HL-60/S4 (cell line): ENCODE data around the gene PRDX6.
"Not testable (repeated sequence)": the region's sequence is repeated elsewhere in the genome, so short reads cannot be mapped to it uniquely, and the experiment has no call there.

Experiments used
- in situ Hi-C: fragments of 300-500 bp; cut with MboI; formaldehyde crosslinking; loops from 2 replicates; pipeline ENCODE4 v1.14.3; 2022; ENCODE audit warnings: low sequenced_read_pairs

PRDX6 gene

DNA sequence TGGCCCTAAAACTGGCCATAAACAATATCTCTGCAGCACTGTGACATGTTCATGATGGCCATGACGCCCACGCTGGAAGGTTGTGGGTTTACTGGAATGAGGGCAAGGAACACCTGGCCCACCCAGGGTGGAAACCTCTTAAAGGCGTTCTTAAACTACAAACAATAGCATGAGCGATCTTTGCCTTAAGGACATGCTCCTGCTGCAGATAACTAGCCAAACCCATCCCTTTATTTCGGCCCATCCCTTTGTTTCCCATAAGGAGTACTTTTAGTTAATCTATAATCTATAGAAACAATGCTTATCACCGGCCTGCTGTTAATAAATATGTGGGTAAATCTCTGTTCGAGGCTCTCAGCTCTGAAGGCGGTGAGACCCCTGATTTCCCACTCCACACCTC lies 16.0 kb downstream of the PRDX6 start:
- in situ Hi-C loops: not testable (repeated sequence)

DNA sequence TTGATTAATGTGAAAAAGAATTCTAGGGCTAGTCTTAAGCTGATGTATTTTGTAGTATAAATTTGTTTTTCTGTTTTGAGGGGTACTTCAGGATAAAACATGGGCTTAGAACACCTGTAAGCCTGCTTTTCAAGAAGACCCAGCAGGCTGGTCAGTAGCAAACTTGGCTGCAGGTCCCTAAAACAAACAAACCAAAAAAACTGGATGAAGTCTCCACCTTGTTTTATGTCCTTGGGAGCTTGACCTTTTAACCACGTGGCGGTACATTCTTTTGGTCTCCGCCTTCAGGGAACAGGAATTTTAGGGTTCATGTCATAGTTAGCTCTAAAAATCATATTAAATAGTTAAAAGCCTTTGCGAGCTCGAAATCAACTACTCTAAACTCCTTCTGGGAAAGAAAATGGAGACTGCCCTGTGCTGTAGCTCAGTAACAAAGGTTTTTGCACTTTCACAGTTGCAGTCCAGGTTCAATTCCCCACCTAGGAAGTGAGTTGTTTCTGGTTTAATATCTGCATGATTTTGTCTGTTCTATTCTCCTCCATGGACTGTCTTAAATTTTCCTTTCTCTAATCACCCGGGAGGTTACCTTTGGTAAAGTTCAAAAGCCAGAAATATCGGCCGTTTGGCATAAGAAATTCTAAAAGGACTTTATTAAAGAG lies 18.6 kb downstream of the PRDX6 start:
- in situ Hi-C loops: no loop called here

GRCh38 chr1:173496757-173497320 lies 19.7 kb downstream of the PRDX6 start:
- in situ Hi-C loops: no loop called here

DNA sequence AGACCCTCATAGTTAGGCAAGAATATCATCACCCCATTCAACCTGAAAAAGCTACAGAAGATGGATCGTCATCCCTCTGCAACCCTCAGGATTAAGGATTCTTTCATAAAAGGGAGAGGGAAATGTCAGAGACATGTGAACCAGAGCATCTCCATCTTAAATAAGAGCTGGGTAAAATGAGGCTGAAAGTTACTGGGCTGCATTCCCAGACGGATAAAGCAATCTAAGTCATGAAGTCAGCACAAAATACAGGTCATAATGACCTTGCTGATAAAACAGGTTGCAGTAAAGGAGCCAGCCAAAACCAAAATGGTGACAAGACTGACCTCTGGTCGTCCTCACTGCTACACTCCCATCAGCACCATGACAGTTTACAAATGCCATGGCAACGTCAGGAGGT lies 22.6 kb downstream of the PRDX6 start:
- in situ Hi-C loops: no loop called here

DNA sequence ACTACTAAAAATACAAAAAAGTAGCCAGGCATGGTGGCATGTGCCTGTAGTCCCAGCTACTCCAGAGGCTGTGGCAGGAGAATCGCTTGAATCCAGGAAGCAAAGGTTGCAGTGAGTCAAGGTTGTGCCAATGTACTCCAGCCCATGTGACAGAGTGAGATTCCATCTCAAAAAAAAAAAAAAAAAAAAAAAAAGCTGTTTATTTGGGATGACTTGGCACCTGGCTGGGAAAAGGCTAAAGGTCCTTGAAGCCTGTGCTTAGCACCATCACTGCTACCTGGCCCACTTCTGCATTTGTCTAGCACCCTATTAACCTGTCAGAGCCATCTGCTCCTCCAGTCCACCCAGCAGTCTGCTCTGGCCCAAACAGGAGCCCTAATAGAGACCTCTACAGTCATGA lies 25.0 kb downstream of the PRDX6 start:
- in situ Hi-C loops: no loop called here

GRCh38 chr1:173503391-173503790 lies 26.3 kb downstream of the PRDX6 start:
- in situ Hi-C loops: no loop called here

DNA sequence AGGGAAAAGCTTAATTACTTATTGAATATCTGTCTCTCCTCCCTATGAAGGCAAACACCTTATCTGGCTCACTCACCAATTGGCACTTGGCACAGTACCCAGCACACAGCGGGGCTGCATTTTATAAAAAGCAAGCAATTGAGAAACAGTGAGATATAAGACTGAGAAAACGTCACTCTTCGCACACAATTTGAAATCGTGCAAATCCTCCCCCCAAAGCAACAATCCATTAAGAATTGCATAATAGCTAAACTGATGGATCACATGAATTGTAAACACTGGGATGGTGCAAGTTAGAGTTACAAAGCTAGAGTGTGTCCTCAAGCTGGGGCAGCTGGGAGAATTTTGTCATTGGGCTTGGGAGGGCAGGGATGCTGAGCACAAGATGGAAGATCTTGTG lies 27.1 kb downstream of the PRDX6 start:
- in situ Hi-C loops: no loop called here

GRCh38 chr1:173505391-173505790 lies 28.3 kb downstream of the PRDX6 start:
- in situ Hi-C loops: no loop called here

DNA sequence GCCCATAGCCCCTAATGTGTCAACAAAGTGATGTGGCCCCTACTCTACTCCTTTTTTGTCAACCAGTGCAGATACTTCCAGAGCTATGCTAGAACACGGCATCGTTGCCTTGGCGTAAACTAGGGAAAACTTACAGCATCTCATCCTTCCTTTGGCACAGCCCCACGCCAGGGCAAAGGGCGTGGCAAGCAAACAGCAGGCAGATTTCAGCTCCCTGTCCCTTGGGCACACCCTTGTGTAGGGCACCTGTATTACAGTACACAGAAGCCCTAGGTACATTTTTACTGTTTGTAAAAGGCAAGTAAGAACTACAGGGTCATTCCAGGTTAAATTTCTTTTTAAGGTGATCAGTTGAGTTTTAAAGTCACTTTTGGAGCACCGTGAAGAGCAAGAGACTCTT lies 29.3 kb downstream of the PRDX6 start:
- in situ Hi-C loops: no loop called here

GRCh38 chr1:173507205-173507846 lies 30.2 kb downstream of the PRDX6 start:
- in situ Hi-C loops: no loop called here

DNA sequence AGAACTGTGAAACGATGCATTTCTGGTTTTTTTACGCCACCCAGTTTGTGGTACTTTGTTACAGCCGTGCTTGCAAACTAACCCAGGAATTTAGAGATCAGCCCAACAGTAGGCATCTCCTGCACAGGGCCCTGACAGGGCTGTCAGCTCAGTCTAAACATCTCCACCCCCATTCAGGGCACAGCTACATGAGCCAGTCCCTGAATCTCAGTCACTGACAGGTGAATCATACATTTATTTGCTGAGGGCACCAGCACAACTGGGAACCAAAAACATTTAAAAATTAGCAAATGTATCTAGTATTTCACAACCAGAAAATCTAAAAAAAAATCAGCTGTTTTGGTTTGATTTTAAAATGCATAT lies 30.7 kb downstream of the PRDX6 start:
- in situ Hi-C loops: no loop called here

DNA sequence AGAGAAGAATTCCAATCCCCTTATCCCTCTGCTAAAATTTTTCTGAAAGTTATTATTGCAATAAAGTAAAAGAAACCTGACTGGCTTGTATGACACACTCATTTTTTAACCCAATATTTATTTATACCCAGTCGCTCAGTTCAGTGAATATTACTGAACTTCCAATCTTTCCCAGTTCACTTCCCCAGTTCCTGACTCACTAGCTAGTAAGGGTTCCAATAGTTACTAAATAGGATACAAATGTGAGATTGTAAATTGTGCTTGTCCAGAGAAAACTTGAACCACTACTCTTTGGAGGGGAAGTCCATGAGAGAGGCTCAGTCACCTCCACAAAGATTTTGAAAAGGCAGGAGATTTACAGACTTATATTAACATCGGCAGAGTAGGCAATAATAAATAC lies 31.4 kb downstream of the PRDX6 start:
- in situ Hi-C loops: no loop called here

DNA sequence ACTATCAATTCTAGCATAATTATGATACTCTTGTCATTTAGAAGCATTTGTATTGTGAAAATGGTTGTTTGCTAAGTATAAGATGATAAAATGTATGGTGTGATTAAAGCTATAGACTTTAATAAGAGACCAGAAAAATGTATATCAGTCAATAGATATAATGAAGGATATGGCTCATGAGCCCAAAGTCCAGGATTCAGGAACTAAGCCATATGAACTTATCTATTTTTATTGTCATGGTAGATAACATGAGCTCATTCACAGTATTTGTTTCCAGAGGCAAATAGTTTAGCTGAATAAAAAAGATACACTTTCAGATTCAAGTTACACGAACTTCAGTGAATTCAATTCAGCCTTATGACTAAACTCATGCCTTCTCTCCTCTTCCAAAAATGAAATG lies 32.7 kb downstream of the PRDX6 start:
- in situ Hi-C loops: no loop called here

GRCh38 chr1:173514503-173514902 lies 37.4 kb downstream of the PRDX6 start:
- in situ Hi-C loops: not testable (repeated sequence)

GRCh38 chr1:173520799-173521198 lies 43.7 kb downstream of the PRDX6 start:
- in situ Hi-C loops: no loop called here

GRCh38 chr1:173523329-173523728 lies 46.2 kb downstream of the PRDX6 start:
- in situ Hi-C loops: no loop called here

- in situ Hi-C loops: no loop called here
Measured at GRCh38 chr1:173525926-173526325, 48.8 kb downstream of the PRDX6 start.

GRCh38 chr1:173527151-173527826 lies 50.2 kb downstream of the PRDX6 start:
- in situ Hi-C loops: no loop called here

GRCh38 chr1:173529106-173529505 lies 52.0 kb downstream of the PRDX6 start:
- in situ Hi-C loops: no loop called here

DNA sequence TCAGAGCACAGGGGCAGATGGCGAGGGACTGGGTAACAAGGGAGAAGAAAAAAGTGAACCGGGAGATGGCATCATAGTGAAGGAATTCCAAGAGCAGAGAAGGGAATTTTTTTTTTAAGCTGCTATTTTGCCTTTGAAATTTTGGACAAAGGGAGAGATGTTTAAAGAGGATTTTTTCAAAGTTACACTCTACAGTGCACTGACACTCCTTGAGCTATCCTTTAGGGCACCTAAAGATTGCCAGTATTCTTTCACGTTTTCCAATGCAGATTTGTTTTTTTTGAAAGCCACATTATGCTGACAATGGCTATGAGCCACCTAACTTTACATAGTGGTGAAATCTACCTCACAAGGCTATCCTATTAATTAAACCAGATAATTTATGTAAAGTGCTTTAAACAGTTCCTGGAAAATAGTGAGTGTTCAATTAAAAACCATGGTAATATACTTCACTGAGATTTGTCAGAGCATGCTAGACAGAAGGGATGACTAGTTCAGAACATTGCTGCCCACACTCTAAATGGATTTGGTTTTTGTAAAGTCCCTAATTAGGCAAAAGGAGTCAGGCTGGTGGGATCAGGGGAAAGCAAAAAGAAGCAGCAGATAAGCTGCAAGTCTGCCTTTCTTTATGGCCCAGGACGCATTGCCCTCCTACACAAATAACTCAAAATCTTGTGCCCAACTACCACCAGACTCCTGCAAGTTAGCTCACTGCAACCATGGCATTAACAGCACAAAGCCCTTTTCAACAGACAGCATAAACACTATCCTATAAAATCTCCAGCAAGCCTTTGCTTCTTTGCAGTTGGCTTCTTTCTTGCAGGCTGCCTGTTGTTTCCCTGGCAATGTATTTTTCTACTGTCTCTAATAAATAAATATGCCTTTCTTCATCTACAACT lies 53.9 kb downstream of the PRDX6 start:
- in situ Hi-C loops: no loop called here

DNA sequence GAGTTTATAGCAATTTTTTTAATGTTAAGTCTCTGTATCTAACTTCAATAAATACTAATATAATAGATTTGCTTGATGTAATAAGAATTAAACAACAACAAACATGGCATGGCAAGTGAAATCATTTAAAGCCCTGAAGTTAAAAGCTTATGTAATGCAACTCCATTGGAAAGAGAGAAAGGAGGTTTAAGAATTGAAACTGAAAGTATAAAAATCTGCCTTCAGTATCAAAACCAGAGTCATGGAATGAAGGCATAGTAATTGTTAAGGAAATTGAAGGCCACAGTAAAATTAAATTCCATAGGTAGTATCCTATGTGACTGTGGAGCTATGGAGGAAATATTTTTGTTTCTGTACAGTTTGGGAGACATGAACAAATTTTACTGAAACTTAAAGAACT lies 55.1 kb downstream of the PRDX6 start:
- in situ Hi-C loops: no loop called here
